Activated T-cell treated with anti-CD3 and anti-CD28 coated beads, Interleukin-2, amount 50 U/mL, for 4 hours (primary cell): ENCODE measurements around the gene FAM151B. TPM values are rescaled to one million over a fixed set of nuclear protein-coding genes. Genes with fewer than 3 reads are reported as not detected.
"Not testable (repeated sequence)": the region's sequence is repeated elsewhere in the genome, so short reads cannot be mapped to it uniquely, and the experiment has no call there.

Source experiments
- ATAC-seq, 2 donors: fragments of 200-7000 bp; cut with Tn5 transposase; one replicate each; pipeline ENCODE4 v1.10.0; 2021
- DNase-seq: peaks from one replicate; pipeline ENCODE4 v3.0.0-alpha.2; 2020
- H3K27me3 Mint-ChIP-seq: one replicate; pipeline ENCODE4 v1.8.0; 2021; ENCODE audit warnings: low read depth, mixed read lengths
- H3K36me3 Mint-ChIP-seq: one replicate; pipeline ENCODE4 v1.8.0; 2022; ENCODE audit warnings: mixed read lengths; ENCODE audit not compliant: insufficient read depth
- H3K4me1 Mint-ChIP-seq: one replicate; pipeline ENCODE4 v1.8.0; 2021; ENCODE audit warnings: low read depth, mixed read lengths
- H3K4me3 Mint-ChIP-seq: one replicate; pipeline ENCODE4 v1.8.0; 2021; ENCODE audit warnings: mild to moderate bottlenecking, moderate library complexity, mixed read lengths
- H3K9me3 Mint-ChIP-seq: one replicate; pipeline ENCODE4 v1.8.0; 2021; ENCODE audit warnings: mixed read lengths
- total RNA-seq, 3 donors: library from RNA; stranded (reverse); gene quantifications; one replicate each; pipeline ENCODE4 v1.2.1, GENCODE V29; 2021

The FAM151B gene
- under 1 TPM; 0.40 to 0.54 (median 0.45) TPM for total RNA-seq

DNA sequence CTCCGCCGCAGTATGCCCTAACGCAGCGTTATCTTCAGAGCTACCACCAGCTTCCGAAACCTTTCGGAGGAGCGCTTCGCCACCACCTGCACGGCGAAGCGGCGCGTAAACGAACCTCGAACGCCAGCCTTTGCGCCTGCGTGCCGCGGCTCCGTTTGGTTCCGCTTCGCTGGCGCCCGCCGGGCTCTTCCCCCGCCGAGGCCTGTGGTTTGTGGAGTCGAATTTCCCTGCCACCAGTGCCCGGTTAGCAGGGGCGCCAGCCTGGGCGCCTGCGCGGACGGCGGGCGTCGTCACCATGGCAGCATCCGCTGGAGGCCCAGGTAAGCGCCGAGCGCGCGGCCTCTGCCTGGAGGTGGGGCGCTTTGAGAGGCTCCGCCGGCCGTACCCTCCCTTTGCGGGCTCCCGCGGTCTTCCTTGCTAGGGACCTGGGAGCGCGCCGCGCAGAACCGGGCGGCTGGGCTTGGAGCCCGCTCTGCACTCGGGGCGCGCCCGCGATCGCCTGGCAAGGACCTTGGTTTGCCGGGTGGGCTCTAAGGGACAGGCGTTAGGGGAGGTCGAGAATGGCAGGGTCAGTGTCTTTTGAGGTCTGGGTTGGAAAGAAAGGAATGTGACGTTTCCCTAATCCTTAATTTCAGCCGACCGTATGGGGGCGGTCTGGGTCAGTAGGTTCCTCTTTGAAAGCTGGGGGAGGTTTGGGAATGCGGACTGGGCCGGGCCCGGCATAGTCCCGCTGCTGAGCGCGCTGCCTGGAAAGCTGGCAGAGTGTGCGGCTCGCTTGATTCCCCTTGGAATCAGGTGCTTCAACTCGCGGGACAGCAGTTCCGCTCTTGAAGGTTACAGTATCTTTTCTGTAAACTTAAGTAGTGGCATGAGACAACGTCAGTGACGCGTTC, at the start of gene FAM151B:
FAM151B (plus strand) TSS at position 272 of the 893 bp plus-strand sequence; CDS start at position 296, 24 bp downstream.
- peaks cover 5% of the 10 kb centered on the region for H3K9me3 Mint-ChIP-seq
- peaks cover 3% of the 10 kb centered on the region for H3K36me3 Mint-ChIP-seq
- peak within 1 kb of the TSS; percentile 80 for H3K4me3 Mint-ChIP-seq
- H3K4me1 Mint-ChIP-seq: peaks cover 17% of the 10 kb centered on the region
- peak; percentile 56 for DNase-seq
- peak; percentile 93 to 95 for ATAC-seq
- H3K27me3 Mint-ChIP-seq: peaks cover 25% of the 10 kb centered on the region

DNA sequence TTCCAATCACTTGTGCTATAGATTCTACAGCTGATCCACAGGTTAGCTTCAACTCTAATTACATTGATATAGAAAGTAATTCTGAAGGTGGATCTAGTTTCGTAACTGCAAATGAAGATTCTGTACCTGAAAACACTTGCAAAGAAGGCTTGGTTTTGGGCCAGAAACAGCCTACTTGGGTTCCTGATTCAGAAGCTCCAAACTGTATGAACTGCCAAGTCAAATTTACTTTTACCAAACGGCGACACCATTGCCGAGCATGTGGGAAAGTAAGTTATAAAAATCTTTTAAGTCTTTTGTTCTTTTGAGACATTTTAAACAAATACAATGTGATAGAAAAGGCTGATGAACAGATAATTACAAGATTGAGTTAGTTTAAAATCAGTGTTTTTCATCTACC, 49.2 kb upstream of the FAM151B start:
- no peaks in the 10 kb centered on the region for H3K4me1 Mint-ChIP-seq
- H3K4me3 Mint-ChIP-seq: no peak overlapping the region
- H3K9me3 Mint-ChIP-seq: no peaks in the 10 kb centered on the region
- DNase-seq: no peak
- no peak for ATAC-seq
- no peaks in the 10 kb centered on the region for H3K27me3 Mint-ChIP-seq
- peaks cover 42% of the 10 kb centered on the region for H3K36me3 Mint-ChIP-seq

GRCh38 chr5:80439213-80439612, 48.7 kb upstream of the FAM151B start:
- Mint-ChIP-seq H3K36me3 (peaks cover 42% of the 10 kb centered on the region), H3K4me1 (no peaks in the 10 kb centered on the region), H3K27me3 (no peaks in the 10 kb centered on the region), H3K9me3 (no peaks in the 10 kb centered on the region), H3K4me3 (no peak overlapping the region)
- DNase-seq (no peak), ATAC-seq (no peak)

DNA sequence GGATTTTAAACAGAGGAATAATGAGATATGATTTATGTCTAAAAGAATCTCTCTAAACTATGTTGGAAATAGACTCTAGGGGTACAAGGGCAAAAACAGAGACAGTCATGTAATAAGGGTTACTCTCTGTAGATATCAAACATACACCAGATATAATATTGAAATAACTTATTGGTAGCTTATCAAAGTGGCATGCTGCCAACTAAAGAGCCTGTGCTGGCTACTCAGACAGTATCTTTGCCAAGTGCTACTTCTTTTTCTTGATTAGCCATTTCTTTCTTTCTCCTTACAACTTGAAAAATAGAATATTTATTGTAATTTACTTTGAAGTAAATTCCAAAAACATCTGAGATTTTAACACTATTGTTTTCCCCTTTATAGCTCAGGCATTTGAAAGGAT, 45.2 kb upstream of the FAM151B start:
- no peak for DNase-seq
- H3K9me3 Mint-ChIP-seq: no peaks in the 10 kb centered on the region
- H3K27me3 Mint-ChIP-seq: no peaks in the 10 kb centered on the region
- no peak overlapping the region for H3K4me3 Mint-ChIP-seq
- H3K4me1 Mint-ChIP-seq: no peaks in the 10 kb centered on the region
- no peak for ATAC-seq
- H3K36me3 Mint-ChIP-seq: peaks cover 24% of the 10 kb centered on the region

GRCh38 chr5:80453366-80453765, 34.5 kb upstream of the FAM151B start:
- Mint-ChIP-seq H3K27me3 (no peaks in the 10 kb centered on the region), H3K9me3 (no peaks in the 10 kb centered on the region), H3K4me3 (no peak overlapping the region), H3K36me3 (peaks cover 34% of the 10 kb centered on the region), H3K4me1 (no peaks in the 10 kb centered on the region)
- no peak for ATAC-seq
- DNase-seq: no peak

- Mint-ChIP-seq H3K9me3 (peaks cover 23% of the 10 kb centered on the region), H3K27me3 (no peaks in the 10 kb centered on the region), H3K36me3 (peaks cover 75% of the 10 kb centered on the region), H3K4me1 (no peaks in the 10 kb centered on the region), H3K4me3 (no peak overlapping the region)
- ATAC-seq (no peak), DNase-seq (no peak)
Measured at GRCh38 chr5:80463269-80463668, 24.6 kb upstream of the FAM151B start.

DNA sequence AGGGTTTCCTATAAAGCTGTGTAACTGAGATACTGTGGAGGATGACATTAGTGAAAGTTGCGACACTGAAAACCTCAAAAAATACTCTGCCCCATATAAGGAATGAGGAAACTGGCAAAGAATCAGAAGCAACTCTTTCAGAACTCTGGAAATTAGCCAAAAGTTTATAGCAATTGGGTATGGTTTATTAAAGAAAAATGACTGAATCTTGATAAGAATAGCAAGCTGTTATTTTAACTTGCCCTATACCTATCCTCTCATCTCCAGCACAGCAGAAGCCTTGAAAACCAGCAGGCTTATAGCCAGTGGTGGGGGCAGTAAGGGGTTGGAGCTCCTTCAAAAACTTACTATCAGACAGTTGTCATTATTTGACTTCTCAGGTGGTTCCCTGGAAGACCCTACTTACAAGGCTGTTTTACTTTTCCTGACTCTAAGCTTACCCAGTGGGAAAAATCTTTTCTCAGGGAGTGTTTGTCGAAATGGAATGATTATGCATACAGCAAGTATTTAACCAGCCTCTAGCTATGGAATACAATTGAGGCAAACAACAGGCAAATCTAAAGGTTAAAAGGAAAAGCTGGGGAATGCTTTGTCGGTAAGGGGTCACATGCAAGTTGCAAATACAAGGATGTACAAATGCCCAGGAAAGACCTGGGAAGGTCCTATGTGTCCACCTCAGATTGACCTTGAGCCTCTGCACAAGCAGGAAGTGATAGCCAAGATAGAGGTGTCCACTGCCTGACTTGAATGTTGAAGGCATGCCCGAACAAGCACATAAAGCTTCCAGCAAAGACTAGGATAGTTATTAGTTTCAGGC, 21.0 kb upstream of the FAM151B start:
- DNase-seq (no peak), ATAC-seq (no peak)
- Mint-ChIP-seq H3K4me1 (no peaks in the 10 kb centered on the region), H3K27me3 (no peaks in the 10 kb centered on the region), H3K4me3 (no peak overlapping the region), H3K9me3 (peaks cover 34% of the 10 kb centered on the region), H3K36me3 (peaks cover 70% of the 10 kb centered on the region)

- H3K4me1 Mint-ChIP-seq: no peaks in the 10 kb centered on the region
- DNase-seq: no peak
- no peak for ATAC-seq
- peaks cover 63% of the 10 kb centered on the region for H3K36me3 Mint-ChIP-seq
- H3K4me3 Mint-ChIP-seq: no peak overlapping the region
- peaks cover 29% of the 10 kb centered on the region for H3K9me3 Mint-ChIP-seq
- H3K27me3 Mint-ChIP-seq: no peaks in the 10 kb centered on the region
Measured at GRCh38 chr5:80468131-80468530, 19.8 kb upstream of the FAM151B start.

DNA sequence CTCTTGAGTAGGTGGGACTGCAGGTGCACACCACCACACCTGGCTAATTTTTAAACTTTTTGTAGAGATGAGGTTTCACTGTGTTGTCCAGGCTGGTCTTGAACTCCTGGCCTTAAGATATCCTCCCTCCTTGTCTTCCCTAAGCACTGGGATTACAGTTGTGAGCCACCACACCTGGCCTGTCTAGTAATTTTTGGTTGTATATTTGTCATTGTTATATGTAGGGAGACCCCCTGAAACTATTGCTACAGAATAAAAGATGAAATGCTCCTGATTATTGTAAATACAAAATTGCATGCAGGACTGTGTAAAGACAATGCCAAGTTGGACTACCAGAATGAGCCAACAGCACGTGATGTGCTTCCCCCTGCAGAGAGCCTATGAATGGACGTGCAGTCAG, 17.3 kb upstream of the FAM151B start:
- H3K27me3 Mint-ChIP-seq, DNase-seq, ATAC-seq, H3K4me3 Mint-ChIP-seq, H3K4me1 Mint-ChIP-seq: not testable (repeated sequence)
- Mint-ChIP-seq H3K36me3 (peaks cover 61% of the 10 kb centered on the region), H3K9me3 (peaks cover 13% of the 10 kb centered on the region)

DNA sequence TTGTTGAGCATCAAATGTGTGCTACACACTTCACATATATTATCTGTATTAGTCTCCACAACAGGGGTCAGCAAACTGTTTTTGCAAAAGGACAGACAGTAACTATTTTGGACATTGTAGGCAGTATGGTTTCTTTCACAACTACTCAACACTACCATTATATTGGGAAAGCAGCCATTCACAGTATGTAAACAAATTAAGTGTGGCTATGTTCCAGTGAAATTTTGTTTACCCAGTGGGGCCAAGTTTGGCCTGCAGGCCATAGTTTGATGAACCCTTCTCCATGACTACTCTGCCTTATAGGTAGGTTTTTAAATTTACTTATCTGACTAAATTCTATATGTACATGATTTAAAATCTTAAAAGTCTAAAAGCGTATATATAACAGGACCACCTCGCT, 13.0 kb upstream of the FAM151B start:
- DNase-seq (no peak), ATAC-seq (no peak)
- Mint-ChIP-seq H3K9me3 (peaks cover 8% of the 10 kb centered on the region), H3K27me3 (no peaks in the 10 kb centered on the region), H3K36me3 (peaks cover 39% of the 10 kb centered on the region), H3K4me1 (no peaks in the 10 kb centered on the region), H3K4me3 (no peak overlapping the region)

GRCh38 chr5:80479713-80480112, 8.2 kb upstream of the FAM151B start:
- DNase-seq: no peak
- Mint-ChIP-seq H3K27me3 (no peaks in the 10 kb centered on the region), H3K4me3 (no peak overlapping the region), H3K36me3 (peaks cover 33% of the 10 kb centered on the region), H3K4me1 (no peaks in the 10 kb centered on the region), H3K9me3 (peaks cover 15% of the 10 kb centered on the region)
- no peak for ATAC-seq

GRCh38 chr5:80480354-80480753, 7.5 kb upstream of the FAM151B start:
- Mint-ChIP-seq H3K27me3 (peaks cover 3% of the 10 kb centered on the region), H3K4me3 (no peak overlapping the region), H3K4me1 (no peaks in the 10 kb centered on the region), H3K9me3 (peaks cover 15% of the 10 kb centered on the region), H3K36me3 (peaks cover 26% of the 10 kb centered on the region)
- no peak for ATAC-seq
- no peak for DNase-seq

GRCh38 chr5:80481019-80481893, 6.6 kb upstream of the FAM151B start:
- peak; percentile 41 to 53 for ATAC-seq

GRCh38 chr5:80482578-80482977, 5.3 kb upstream of the FAM151B start:
- Mint-ChIP-seq H3K4me1 (peaks cover 11% of the 10 kb centered on the region), H3K9me3 (peaks cover 15% of the 10 kb centered on the region), H3K4me3 (no peak overlapping the region), H3K27me3 (peaks cover 12% of the 10 kb centered on the region), H3K36me3 (peaks cover 19% of the 10 kb centered on the region)
- DNase-seq (no peak), ATAC-seq (no peak)

More at GRCh38 chr5:80481019-80481893, 6.6 kb upstream of the FAM151B start:
- no peaks in the 10 kb centered on the region for H3K4me1 Mint-ChIP-seq
- DNase-seq: peak; percentile 5
- peaks cover 19% of the 10 kb centered on the region for H3K36me3 Mint-ChIP-seq
- H3K4me3 Mint-ChIP-seq: no peak overlapping the region
- peaks cover 3% of the 10 kb centered on the region for H3K27me3 Mint-ChIP-seq
- H3K9me3 Mint-ChIP-seq: peaks cover 15% of the 10 kb centered on the region
